ENCODE data around the gene TRAF1.
"Not testable (repeated sequence)": the region's sequence is repeated elsewhere in the genome, so short reads cannot be mapped to it uniquely, and the experiment has no call there.

TRAF1 gene

DNA sequence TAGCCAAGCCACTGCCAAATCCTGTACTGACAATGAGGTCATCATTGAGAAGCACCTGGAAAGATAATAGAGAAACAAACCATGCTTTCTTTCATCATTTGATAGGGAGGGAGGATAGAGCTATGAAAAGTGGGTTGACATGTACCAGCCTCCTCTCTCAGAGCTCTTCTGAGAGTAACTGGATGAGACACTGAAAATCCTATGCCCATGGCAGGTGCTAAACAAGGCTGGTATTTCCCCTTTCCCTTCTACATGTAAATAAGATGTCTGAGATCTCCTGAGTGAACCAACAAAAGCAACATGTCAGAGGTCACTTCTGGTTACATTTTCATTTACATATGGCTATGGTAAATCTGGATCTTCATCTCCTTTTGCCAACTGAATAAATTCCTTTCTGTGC lies 45.3 kb upstream of the TRAF1 start:
- Histone ChIP-seq H3K36me3 (ENCODE audit: insufficient read depth, low read length) (no peaks in the 10 kb centered on the region), H3K4me1 (ENCODE audit: insufficient read depth, low read length, severe bottlenecking) (peaks cover 15% of the 10 kb centered on the region), H3K4me2 (ENCODE audit: low read length) (no peak overlapping the region), H3K9ac (ENCODE audit: low read length) (no peak overlapping the region), H3K27ac (ENCODE audit: low read depth, low read length, poor library complexity, severe bottlenecking) (no peak overlapping the region), H4K20me1 (ENCODE audit: insufficient read depth, low read length) (no peaks in the 10 kb centered on the region), H3K4me3 (ENCODE audit: low read depth, low read length, poor library complexity, severe bottlenecking) (no peak overlapping the region), H3K9me3 (ENCODE audit: low read length) (no peaks in the 10 kb centered on the region), H3K79me2 (ENCODE audit: insufficient read depth, low read length) (no peaks in the 10 kb centered on the region), H2AFZ (ENCODE audit: low read length) (no peak overlapping the region), H3K27me3 (ENCODE audit: insufficient read depth, low read length) (no peaks in the 10 kb centered on the region), H3K9me2 (ENCODE audit: low read depth, low read length) (no peaks in the 10 kb centered on the region), H3F3A (ENCODE audit: insufficient read depth, low read length) (no peaks in the 10 kb centered on the region)
- no peak for TF ChIP-seq EZH2 (IDR thresholded peaks at IDR 0.05; ENCODE audit: borderline replicate concordance, low read length)
- TF ChIP-seq, protein P1, sequence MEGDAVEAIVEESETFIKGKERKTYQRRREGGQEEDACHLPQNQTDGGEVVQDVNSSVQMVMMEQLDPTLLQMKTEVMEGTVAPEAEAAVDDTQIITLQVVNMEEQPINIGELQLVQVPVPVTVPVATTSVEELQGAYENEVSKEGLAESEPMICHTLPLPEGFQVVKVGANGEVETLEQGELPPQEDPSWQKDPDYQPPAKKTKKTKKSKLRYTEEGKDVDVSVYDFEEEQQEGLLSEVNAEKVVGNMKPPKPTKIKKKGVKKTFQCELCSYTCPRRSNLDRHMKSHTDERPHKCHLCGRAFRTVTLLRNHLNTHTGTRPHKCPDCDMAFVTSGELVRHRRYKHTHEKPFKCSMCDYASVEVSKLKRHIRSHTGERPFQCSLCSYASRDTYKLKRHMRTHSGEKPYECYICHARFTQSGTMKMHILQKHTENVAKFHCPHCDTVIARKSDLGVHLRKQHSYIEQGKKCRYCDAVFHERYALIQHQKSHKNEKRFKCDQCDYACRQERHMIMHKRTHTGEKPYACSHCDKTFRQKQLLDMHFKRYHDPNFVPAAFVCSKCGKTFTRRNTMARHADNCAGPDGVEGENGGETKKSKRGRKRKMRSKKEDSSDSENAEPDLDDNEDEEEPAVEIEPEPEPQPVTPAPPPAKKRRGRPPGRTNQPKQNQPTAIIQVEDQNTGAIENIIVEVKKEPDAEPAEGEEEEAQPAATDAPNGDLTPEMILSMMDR (IDR thresholded peaks at IDR 0.05; ENCODE audit: low read length): no peak

DNA sequence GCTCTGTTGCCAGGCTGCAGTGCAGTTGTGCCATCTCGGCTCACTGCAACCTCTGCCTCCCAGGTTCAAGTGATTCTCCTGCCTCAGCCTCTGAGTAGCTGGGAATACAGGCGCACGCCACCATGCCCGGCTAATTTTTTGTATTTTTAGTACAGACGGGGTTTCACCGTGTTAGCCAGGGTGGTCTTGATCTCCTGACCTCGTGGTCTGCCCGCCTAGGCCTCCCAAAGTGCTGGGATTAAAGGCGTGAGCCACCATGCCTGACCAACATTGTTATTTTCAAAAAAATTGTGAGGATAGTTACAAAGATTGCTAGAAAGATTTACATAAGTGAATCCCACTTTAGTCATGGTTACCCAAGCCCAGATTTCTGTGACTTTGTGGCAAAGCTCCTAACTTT lies 44.9 kb upstream of the TRAF1 start:
- not testable (repeated sequence) for H3F3A ChIP-seq (ENCODE audit: insufficient read depth, low read length); H3K4me3 ChIP-seq (ENCODE audit: low read depth, low read length, poor library complexity, severe bottlenecking); H3K79me2 ChIP-seq (ENCODE audit: insufficient read depth, low read length); H3K27ac ChIP-seq (ENCODE audit: low read depth, low read length, poor library complexity, severe bottlenecking); H3K4me2 ChIP-seq (ENCODE audit: low read length); H3K36me3 ChIP-seq (ENCODE audit: insufficient read depth, low read length); H2AFZ ChIP-seq (ENCODE audit: low read length); H3K9me2 ChIP-seq (ENCODE audit: low read depth, low read length); H3K27me3 ChIP-seq (ENCODE audit: insufficient read depth, low read length); H3K9me3 ChIP-seq (ENCODE audit: low read length); H3K9ac ChIP-seq (ENCODE audit: low read length); H4K20me1 ChIP-seq (ENCODE audit: insufficient read depth, low read length)
- H3K4me1 ChIP-seq (ENCODE audit: insufficient read depth, low read length, severe bottlenecking): peaks cover 15% of the 10 kb centered on the region

DNA sequence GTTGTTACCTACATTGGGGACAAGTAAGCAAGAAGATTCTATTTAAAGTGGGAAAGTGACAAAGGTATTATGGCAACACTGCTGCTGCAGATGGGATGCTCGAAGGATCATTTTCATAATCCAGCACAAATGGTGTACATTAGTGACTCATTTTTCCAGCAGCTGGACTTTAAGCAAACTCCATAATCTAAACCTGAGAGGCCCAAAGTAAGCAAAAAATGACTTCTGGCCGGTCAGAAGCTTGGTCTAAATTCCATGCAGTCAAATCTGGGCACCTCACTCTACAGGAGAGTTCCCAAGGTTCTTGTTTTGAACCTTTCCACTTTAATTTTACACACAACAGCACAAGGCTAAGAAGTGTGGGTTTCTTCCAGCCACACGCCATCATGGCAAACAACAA lies 43.6 kb upstream of the TRAF1 start:
- Histone ChIP-seq H3K79me2 (ENCODE audit: insufficient read depth, low read length) (no peaks in the 10 kb centered on the region), H3K4me3 (ENCODE audit: low read depth, low read length, poor library complexity, severe bottlenecking) (no peak overlapping the region), H2AFZ (ENCODE audit: low read length) (no peak overlapping the region), H4K20me1 (ENCODE audit: insufficient read depth, low read length) (no peaks in the 10 kb centered on the region), H3K4me2 (ENCODE audit: low read length) (no peak overlapping the region), H3K9me3 (ENCODE audit: low read length) (no peaks in the 10 kb centered on the region), H3K4me1 (ENCODE audit: insufficient read depth, low read length, severe bottlenecking) (peaks cover 14% of the 10 kb centered on the region), H3K27ac (ENCODE audit: low read depth, low read length, poor library complexity, severe bottlenecking) (no peak overlapping the region), H3K9ac (ENCODE audit: low read length) (no peak overlapping the region), H3K27me3 (ENCODE audit: insufficient read depth, low read length) (no peaks in the 10 kb centered on the region), H3K9me2 (ENCODE audit: low read depth, low read length) (no peaks in the 10 kb centered on the region), H3K36me3 (ENCODE audit: insufficient read depth, low read length) (no peaks in the 10 kb centered on the region), H3F3A (ENCODE audit: insufficient read depth, low read length) (no peaks in the 10 kb centered on the region)
- TF ChIP-seq EZH2 (IDR thresholded peaks at IDR 0.05; ENCODE audit: borderline replicate concordance, low read length): no peak
- TF ChIP-seq, protein P1 (IDR thresholded peaks at IDR 0.05; ENCODE audit: low read length): no peak

- Histone ChIP-seq H3K9ac (ENCODE audit: low read length) (no peak overlapping the region), H3K9me2 (ENCODE audit: low read depth, low read length) (no peaks in the 10 kb centered on the region), H4K20me1 (ENCODE audit: insufficient read depth, low read length) (no peaks in the 10 kb centered on the region), H3F3A (ENCODE audit: insufficient read depth, low read length) (no peaks in the 10 kb centered on the region), H3K4me2 (ENCODE audit: low read length) (no peak overlapping the region), H3K27ac (ENCODE audit: low read depth, low read length, poor library complexity, severe bottlenecking) (no peak overlapping the region), H3K79me2 (ENCODE audit: insufficient read depth, low read length) (no peaks in the 10 kb centered on the region), H3K9me3 (ENCODE audit: low read length) (no peaks in the 10 kb centered on the region), H2AFZ (ENCODE audit: low read length) (no peak overlapping the region), H3K4me3 (ENCODE audit: low read depth, low read length, poor library complexity, severe bottlenecking) (no peak overlapping the region), H3K4me1 (ENCODE audit: insufficient read depth, low read length, severe bottlenecking) (no peaks in the 10 kb centered on the region), H3K36me3 (ENCODE audit: insufficient read depth, low read length) (no peaks in the 10 kb centered on the region), H3K27me3 (ENCODE audit: insufficient read depth, low read length) (no peaks in the 10 kb centered on the region)
- TF ChIP-seq, protein P1 (IDR thresholded peaks at IDR 0.05; ENCODE audit: low read length): no peak
- TF ChIP-seq EZH2 (IDR thresholded peaks at IDR 0.05; ENCODE audit: borderline replicate concordance, low read length): no peak
Observed at GRCh38 chr9:120966013-120966369, 39.4 kb upstream of the TRAF1 start.

Data from OCI-LY1 (cell line).